CD4-positive, alpha-beta T cell (primary cell): ENCODE results near the gene RASD1. TPM values are rescaled to one million over a fixed set of nuclear protein-coding genes. Genes with fewer than 3 reads are reported as not detected.

Experiments used
- ATAC-seq: fragments of 200-7000 bp; cut with Tn5 transposase; one replicate; pipeline ENCODE4 v1.10.0; 2022; ENCODE audit warnings: mild to moderate bottlenecking; ENCODE audit not compliant: poor library complexity
- CTCF ChIA-PET: fragments of 350-600 bp; sonication (Branson Sonifier 250); formaldehyde crosslinking; loops from one replicate; lab custom pipeline; 2021; ENCODE audit warnings: antibody characterized with exemption, inconsistent platforms; lab: Charles Lee
- POLR2A ChIA-PET: fragments of 350-600 bp; sonication (Branson Sonifier 250); formaldehyde crosslinking; loops from one replicate; lab custom pipeline; 2021; ENCODE audit warnings: antibody characterized with exemption, inconsistent platforms; lab: Charles Lee
- DNase-seq, 14 experiments: peaks; one replicate each; pipeline ENCODE4 v3.0.0-alpha.2; 2013 to 2020; ENCODE audit warnings: mixed read lengths in 2 of 14
- H3K27ac ChIP-seq, 2 donors: one replicate each; pipeline versions ENCODE4 v1.5.1 to v1.7.0; 2013; ENCODE audit warnings: low read length in 2 of 2, low read depth in 1 of 2, mild to moderate bottlenecking in 1 of 2
- H3K27me3 ChIP-seq, 2 experiments: 1 replicate in 1 of 2; 2 replicates in 1 of 2; pipeline versions ENCODE4 v1.6.1 to v1.7.0; 2013; ENCODE audit warnings: low read length in 2 of 2, control low read depth in 1 of 2, mild to moderate bottlenecking in 1 of 2, moderate library complexity in 1 of 2; ENCODE audit not compliant: insufficient read depth in 2 of 2, control insufficient read depth in 1 of 2
- H3K36me3 ChIP-seq: one replicate; pipeline ENCODE4 v1.6.1; 2013; ENCODE audit warnings: low read length, control low read depth; ENCODE audit not compliant: insufficient read depth
- H3K4me1 ChIP-seq: one replicate; pipeline ENCODE4 v1.6.1; 2013; ENCODE audit warnings: low read length, control low read depth; ENCODE audit not compliant: insufficient read depth
- H3K4me3 ChIP-seq: one replicate; pipeline ENCODE4 v1.5.1; 2013; ENCODE audit warnings: mild to moderate bottlenecking, low read length, moderate library complexity
- H3K9me3 ChIP-seq, 2 experiments: 1 replicate in 1 of 2; 2 replicates in 1 of 2; pipeline versions ENCODE4 v1.6.1 to v1.7.0; 2013; ENCODE audit warnings: low read length in 2 of 2, mild to moderate bottlenecking in 2 of 2, control low read depth in 1 of 2, moderate library complexity in 1 of 2; ENCODE audit not compliant: control insufficient read depth in 1 of 2, insufficient read depth in 1 of 2
- H3K27ac Mint-ChIP-seq: one replicate; pipeline ENCODE4 v1.8.0; 2020; ENCODE audit warnings: mixed read lengths
- H3K27me3 Mint-ChIP-seq: one replicate; pipeline ENCODE4 v1.8.0; 2021; ENCODE audit warnings: mixed read lengths
- H3K36me3 Mint-ChIP-seq: one replicate; pipeline ENCODE4 v1.8.0; 2021; ENCODE audit warnings: low read depth, mixed read lengths
- H3K4me1 Mint-ChIP-seq: one replicate; pipeline ENCODE4 v1.8.0; 2021; ENCODE audit warnings: low read depth, mixed read lengths
- H3K4me3 Mint-ChIP-seq: one replicate; pipeline ENCODE4 v1.8.0; 2020; ENCODE audit warnings: mild to moderate bottlenecking, mixed read lengths
- H3K9me3 Mint-ChIP-seq: one replicate; pipeline ENCODE4 v1.8.0; 2020; ENCODE audit warnings: mixed read lengths
- intact Hi-C, 2 experiments: fragments of 100-400 bp; cut with DNase I in 1 of 2; cut with micrococcal nuclease in 1 of 2; formaldehyde crosslinking; loops; one replicate each; pipeline versions ENCODE4 v1.15.1 to v1.9.0; 2023 to 2025; cut with DNase I, micrococcal nuclease
- total RNA-seq, 174 experiments: library from RNA in 2 of 174; stranded (reverse) in 2 of 174; gene quantifications; one replicate each; pipeline ENCODE4 v1.2.3 and lab custom pipeline; 2021 to 2026
- TF ChIP-seq, protein P1 (sequence below): fragments of 200-600 bp; IDR thresholded peaks from one replicate; pipeline ENCODE4 v1.8.0; 2022; ENCODE audit warnings: antibody characterized with exemption, mild to moderate bottlenecking

The RASD1 gene
- total RNA-seq, 2 experiments from 2014 or later, result 1.8 to 2.0 TPM

DNA sequence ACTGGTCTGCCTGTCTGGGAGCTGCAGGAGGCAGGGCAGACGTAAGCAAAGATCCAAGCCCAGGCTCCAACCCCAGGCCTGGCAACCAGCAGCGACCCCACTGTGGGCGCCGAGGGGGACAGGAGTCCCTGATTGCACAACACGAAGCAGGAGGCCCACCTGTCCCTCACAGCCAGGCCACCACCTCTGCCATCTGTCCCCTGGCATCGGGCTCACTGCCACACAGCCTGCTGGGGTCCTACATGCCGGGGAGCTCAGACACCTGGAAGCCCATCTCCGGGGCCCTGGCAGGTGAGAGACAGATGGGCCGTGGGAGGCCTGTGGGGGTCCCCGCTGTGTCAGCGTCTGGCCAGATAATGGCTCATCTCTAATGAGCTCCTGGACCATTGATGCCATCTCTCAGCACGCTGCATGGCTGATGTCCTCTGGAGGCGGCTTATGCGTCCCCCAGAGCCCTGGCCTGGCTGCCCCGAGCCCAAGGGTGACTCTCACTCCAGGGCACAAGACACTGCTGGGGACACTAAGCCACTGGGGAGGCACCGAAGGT, 11.3 kb upstream of the RASD1 start:
- no peak for DNase-seq
- POLR2A ChIA-PET, result no interaction called here
- Mint-ChIP-seq H3K4me3 (no peak overlapping the region), H3K4me1 (no peaks in the 10 kb centered on the region), H3K27me3 (no peaks in the 10 kb centered on the region), H3K36me3 (no peaks in the 10 kb centered on the region), H3K27ac (no peak overlapping the region), H3K9me3 (no peaks in the 10 kb centered on the region)
- TF ChIP-seq, protein P1, sequence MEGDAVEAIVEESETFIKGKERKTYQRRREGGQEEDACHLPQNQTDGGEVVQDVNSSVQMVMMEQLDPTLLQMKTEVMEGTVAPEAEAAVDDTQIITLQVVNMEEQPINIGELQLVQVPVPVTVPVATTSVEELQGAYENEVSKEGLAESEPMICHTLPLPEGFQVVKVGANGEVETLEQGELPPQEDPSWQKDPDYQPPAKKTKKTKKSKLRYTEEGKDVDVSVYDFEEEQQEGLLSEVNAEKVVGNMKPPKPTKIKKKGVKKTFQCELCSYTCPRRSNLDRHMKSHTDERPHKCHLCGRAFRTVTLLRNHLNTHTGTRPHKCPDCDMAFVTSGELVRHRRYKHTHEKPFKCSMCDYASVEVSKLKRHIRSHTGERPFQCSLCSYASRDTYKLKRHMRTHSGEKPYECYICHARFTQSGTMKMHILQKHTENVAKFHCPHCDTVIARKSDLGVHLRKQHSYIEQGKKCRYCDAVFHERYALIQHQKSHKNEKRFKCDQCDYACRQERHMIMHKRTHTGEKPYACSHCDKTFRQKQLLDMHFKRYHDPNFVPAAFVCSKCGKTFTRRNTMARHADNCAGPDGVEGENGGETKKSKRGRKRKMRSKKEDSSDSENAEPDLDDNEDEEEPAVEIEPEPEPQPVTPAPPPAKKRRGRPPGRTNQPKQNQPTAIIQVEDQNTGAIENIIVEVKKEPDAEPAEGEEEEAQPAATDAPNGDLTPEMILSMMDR, result no peak
- ATAC-seq, result no peak
- intact Hi-C loops, result no loop called here
- Histone ChIP-seq H3K27ac (no peak overlapping the region), H3K9me3 (no peaks in the 10 kb centered on the region), H3K4me3 (no peak overlapping the region), H3K4me1 (peaks cover 5% of the 10 kb centered on the region), H3K36me3 (no peaks in the 10 kb centered on the region), H3K27me3 (no peaks in the 10 kb centered on the region)
- CTCF ChIA-PET, result interaction anchor here (1.7 kb wide), 1 partner anchor 11 kb away, joined by 6 read pairs; the partner anchor contains the start of gene RASD1

DNA sequence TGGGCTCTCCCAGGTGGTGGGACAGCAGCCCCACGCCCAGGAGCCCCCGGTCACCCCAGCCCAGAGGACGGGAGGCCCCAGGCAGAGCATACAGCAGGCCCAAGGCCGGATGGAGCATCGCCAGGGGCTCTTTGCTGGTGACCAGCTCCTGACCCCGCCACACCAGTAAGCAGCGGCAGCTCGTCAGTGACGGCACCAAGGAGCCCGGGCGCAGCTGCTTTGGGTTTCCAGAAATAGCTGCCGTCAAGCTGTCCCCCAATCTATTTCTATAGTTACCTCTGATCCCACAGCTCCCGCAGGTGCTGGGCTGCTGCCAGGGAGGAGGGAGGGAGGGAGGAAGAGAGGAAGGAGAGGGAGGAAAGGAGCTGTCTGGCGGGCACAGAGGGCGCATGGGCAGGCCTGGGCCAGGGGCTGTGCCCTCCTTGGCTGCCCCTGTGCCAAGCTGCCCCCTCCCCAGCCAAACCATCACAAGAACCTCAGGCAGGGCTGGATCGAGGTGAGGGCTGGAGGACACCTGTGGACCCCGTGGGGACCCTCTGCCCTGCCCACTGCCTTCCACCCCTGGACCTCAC, 10.8 kb upstream of the RASD1 start:
- Histone ChIP-seq H3K36me3 (no peaks in the 10 kb centered on the region), H3K4me3 (no peak overlapping the region), H3K27ac (no peak overlapping the region), H3K4me1 (peaks cover 5% of the 10 kb centered on the region), H3K27me3 (no peaks in the 10 kb centered on the region), H3K9me3 (no peaks in the 10 kb centered on the region)
- Mint-ChIP-seq H3K4me3 (no peak overlapping the region), H3K27me3 (peaks cover 4% of the 10 kb centered on the region), H3K9me3 (no peaks in the 10 kb centered on the region), H3K27ac (no peak overlapping the region), H3K36me3 (no peaks in the 10 kb centered on the region), H3K4me1 (no peaks in the 10 kb centered on the region)
- intact Hi-C loops, result no loop called here
- ChIA-PET CTCF (interaction anchor here (1.7 kb wide), 1 partner anchor 10 kb away, joined by 6 read pairs; the partner anchor contains the start of gene RASD1), POLR2A (no interaction called here)
- ATAC-seq, result no peak
- DNase-seq, result no peak
- TF ChIP-seq, protein P1, result no peak

DNA sequence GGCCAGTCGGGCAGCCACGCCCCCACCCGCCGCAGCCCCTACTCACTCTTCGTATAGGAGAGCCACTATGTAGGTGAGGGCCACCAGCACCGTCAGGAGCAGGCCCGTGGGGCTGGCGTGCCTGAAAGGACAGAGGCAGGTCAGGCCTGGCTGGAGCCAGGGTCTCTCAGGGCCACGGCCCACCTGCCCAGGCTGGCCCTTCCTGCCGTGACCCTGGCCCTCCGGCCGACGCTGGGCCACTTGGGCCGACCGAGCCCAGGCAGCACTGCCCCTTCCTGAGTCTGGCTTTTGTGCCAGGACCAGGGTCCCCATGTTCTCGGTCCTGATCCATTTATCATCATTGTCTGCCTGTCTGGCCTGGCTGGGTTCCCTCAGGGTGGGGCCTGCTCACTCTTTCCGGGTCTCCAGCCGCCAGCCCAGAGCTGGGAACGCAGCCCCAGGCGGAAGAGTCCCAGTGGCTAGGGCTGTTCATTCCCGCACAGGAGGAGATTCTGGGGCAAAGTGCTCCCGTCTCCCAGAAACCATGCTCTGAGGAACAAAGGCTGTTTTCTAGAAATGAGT, 10.1 kb upstream of the RASD1 start:
- TF ChIP-seq, protein P1, result no peak
- Histone ChIP-seq H3K4me3 (no peak overlapping the region), H3K27ac (no peak overlapping the region), H3K27me3 (peaks cover 0 to under 1% of the 10 kb centered on the region in 2 experiments), H3K36me3 (no peaks in the 10 kb centered on the region), H3K9me3 (no peaks in the 10 kb centered on the region), H3K4me1 (peaks cover 5% of the 10 kb centered on the region)
- no peak for ATAC-seq
- no peak for DNase-seq
- Mint-ChIP-seq H3K27me3 (peaks cover 6% of the 10 kb centered on the region), H3K36me3 (no peaks in the 10 kb centered on the region), H3K27ac (no peak overlapping the region), H3K4me1 (no peaks in the 10 kb centered on the region), H3K9me3 (no peaks in the 10 kb centered on the region), H3K4me3 (no peak overlapping the region)
- ChIA-PET POLR2A (no interaction called here), CTCF (interaction anchor here (1.7 kb wide), 1 partner anchor 10 kb away, joined by 6 read pairs; the partner anchor contains the start of gene RASD1)
- intact Hi-C loops, result no loop called here
